Ascending aorta (tissue), 2 donors: ENCODE data around the gene EDIL3. TPM values are rescaled to one million over a fixed set of nuclear protein-coding genes. Genes with fewer than 3 reads are reported as not detected.

ENCODE experiments used
- DNase-seq, 2 donors: peaks; one replicate each; pipeline ENCODE4 v3.0.0-alpha.2; 2019; ENCODE audit warnings: low spot score in 2 of 2
- H3K27ac ChIP-seq, 2 donors: fragments of 200-600 bp; sonication (generic); one replicate each; pipeline ENCODE4 v1.5.1; 2016 to 2017; ENCODE audit warnings: mild to moderate bottlenecking in 1 of 2
- H3K27me3 ChIP-seq: fragments of 200-600 bp; sonication (generic); one replicate; pipeline ENCODE4 v1.5.1; 2017
- H3K36me3 ChIP-seq, 2 donors: fragments of 200-600 bp; sonication (generic); one replicate each; pipeline ENCODE4 v1.5.1; 2016
- H3K4me1 ChIP-seq, 2 donors: fragments of 200-600 bp; sonication (generic); one replicate each; pipeline ENCODE4 v1.5.1; 2016 to 2017; ENCODE audit warnings: mild to moderate bottlenecking in 1 of 2
- H3K4me3 ChIP-seq, 2 donors: fragments of 200-600 bp; sonication (generic); one replicate each; pipeline ENCODE4 v1.5.1; 2016 to 2017; ENCODE audit warnings: mild to moderate bottlenecking in 1 of 2
- H3K9me3 ChIP-seq, 2 donors: fragments of 200-600 bp; sonication (generic); one replicate each; pipeline ENCODE4 v1.5.1; 2016
- intact Hi-C: fragments of 100-400 bp; cut with DNase I; formaldehyde crosslinking; loops from one replicate; pipeline ENCODE4 v1.15.1; 2023
- total RNA-seq: library from RNA; depleted of rRNA; stranded (reverse); fragments of >200 nt; gene quantifications from one replicate; pipeline ENCODE4 v1.1.0, GENCODE V29; 2016
- TF ChIP-seq, protein P1 (sequence below), 3 experiments: fragments of 200-600 bp in 2 of 3; fragments of 450-650 bp in 1 of 3; sonication (generic) in 2 of 3; IDR thresholded peaks; one replicate each; pipeline ENCODE4 v1.5.1; 2016 to 2019; ENCODE audit warnings: antibody characterized with exemption in 3 of 3, mild to moderate bottlenecking in 1 of 3, moderate library complexity in 1 of 3

EDIL3 gene
- total RNA-seq, 1 donor from 2014 or later = 68.1 TPM

GRCh38 chr5:84376346-84376745, 8.3 kb downstream of the EDIL3 start:
- no peak for DNase-seq
- Histone ChIP-seq H3K9me3 (no peaks in the 10 kb centered on the region), H3K4me3 (no peak overlapping the region), H3K27me3 (no peaks in the 10 kb centered on the region), H3K27ac (no peak overlapping the region), H3K4me1 (peaks cover 0 to 20% of the 10 kb centered on the region in 2 donors), H3K36me3 (no peaks in the 10 kb centered on the region)
- TF ChIP-seq, protein P1, sequence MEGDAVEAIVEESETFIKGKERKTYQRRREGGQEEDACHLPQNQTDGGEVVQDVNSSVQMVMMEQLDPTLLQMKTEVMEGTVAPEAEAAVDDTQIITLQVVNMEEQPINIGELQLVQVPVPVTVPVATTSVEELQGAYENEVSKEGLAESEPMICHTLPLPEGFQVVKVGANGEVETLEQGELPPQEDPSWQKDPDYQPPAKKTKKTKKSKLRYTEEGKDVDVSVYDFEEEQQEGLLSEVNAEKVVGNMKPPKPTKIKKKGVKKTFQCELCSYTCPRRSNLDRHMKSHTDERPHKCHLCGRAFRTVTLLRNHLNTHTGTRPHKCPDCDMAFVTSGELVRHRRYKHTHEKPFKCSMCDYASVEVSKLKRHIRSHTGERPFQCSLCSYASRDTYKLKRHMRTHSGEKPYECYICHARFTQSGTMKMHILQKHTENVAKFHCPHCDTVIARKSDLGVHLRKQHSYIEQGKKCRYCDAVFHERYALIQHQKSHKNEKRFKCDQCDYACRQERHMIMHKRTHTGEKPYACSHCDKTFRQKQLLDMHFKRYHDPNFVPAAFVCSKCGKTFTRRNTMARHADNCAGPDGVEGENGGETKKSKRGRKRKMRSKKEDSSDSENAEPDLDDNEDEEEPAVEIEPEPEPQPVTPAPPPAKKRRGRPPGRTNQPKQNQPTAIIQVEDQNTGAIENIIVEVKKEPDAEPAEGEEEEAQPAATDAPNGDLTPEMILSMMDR (IDR thresholded peaks at IDR 0.05) = no peak
- intact Hi-C loops = no loop called here

- no peak for DNase-seq
- TF ChIP-seq, protein P1 (IDR thresholded peaks at IDR 0.05) = no peak
- peaks cover 0 to 16% of the 10 kb centered on the region in 2 donors for H3K4me1 ChIP-seq
- no peak overlapping the region for H3K4me3 ChIP-seq
- H3K36me3 ChIP-seq = no peaks in the 10 kb centered on the region
- intact Hi-C loops = no loop called here
- H3K9me3 ChIP-seq = no peaks in the 10 kb centered on the region
- H3K27me3 ChIP-seq = no peaks in the 10 kb centered on the region
- H3K27ac ChIP-seq = no peak overlapping the region
Observed at GRCh38 chr5:84374568-84374967, 10.1 kb downstream of the EDIL3 start.

GRCh38 chr5:84373506-84373905, 11.2 kb downstream of the EDIL3 start:
- H3K4me3 ChIP-seq = no peak overlapping the region
- H3K4me1 ChIP-seq = peaks cover 0 to 12% of the 10 kb centered on the region in 2 donors
- H3K9me3 ChIP-seq = no peaks in the 10 kb centered on the region
- TF ChIP-seq, protein P1 (IDR thresholded peaks at IDR 0.05) = no peak
- intact Hi-C loops = no loop called here
- H3K36me3 ChIP-seq = no peaks in the 10 kb centered on the region
- DNase-seq = no peak
- H3K27me3 ChIP-seq = no peaks in the 10 kb centered on the region
- H3K27ac ChIP-seq = no peak overlapping the region

DNA sequence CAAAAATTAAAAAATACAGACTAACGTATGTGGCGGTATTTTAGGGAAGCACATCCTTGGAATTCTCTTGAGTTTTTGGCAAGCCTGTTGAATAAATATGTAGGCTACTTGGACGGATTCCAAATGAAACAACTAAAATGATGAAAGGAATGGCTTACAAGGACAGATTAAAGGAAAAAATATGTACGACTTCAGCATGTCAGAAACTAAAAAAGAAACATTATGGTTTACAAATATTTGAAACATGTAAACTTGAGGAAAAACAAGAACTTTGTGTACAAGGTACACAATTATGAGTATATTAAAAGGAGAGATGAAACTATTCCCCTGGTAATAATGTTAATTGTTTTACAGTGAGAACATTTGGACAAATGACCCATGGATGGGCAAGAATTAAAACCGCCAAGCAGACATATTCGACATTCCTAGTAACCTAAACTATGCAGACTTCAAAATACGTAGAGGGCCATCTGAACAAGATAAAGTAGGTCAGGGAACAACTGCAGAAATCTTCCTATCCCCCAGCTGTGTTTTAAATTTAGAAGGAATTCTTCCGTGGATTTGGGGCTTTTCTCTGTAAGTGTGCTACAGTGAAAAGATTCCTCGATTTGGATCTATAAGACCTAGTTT, 12.5 kb downstream of the EDIL3 start:
- intact Hi-C loops = no loop called here
- H3K9me3 ChIP-seq = no peaks in the 10 kb centered on the region
- H3K36me3 ChIP-seq = no peaks in the 10 kb centered on the region
- H3K27me3 ChIP-seq = no peaks in the 10 kb centered on the region
- H3K27ac ChIP-seq = no peak overlapping the region
- H3K4me3 ChIP-seq = no peak overlapping the region
- TF ChIP-seq, protein P1 (IDR thresholded peaks at IDR 0.05) = no peak
- H3K4me1 ChIP-seq = peaks cover 0 to 9% of the 10 kb centered on the region in 2 donors
- no peak for DNase-seq

DNA sequence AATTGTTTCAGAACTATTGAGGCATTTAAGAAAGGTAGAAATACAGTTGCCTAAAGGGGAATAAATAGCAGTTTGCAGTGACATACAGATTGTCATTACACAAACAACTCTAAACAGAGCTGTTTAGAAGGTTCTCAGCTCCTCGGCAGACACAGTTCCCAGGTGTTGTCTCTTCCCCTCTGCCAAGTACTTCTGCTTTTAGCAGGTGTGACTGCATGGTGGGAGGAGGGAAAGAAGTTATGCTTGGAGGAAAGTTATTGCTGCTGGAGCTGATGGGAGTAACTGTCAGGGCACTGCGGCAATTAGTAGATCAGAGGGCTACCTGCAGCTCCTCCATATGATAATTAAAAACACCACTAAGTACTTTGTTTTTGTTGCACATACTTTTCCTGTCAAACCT, 14.5 kb downstream of the EDIL3 start:
- TF ChIP-seq, protein P1 (IDR thresholded peaks at IDR 0.05) = no peak
- no peaks in the 10 kb centered on the region for H3K27me3 ChIP-seq
- no peaks in the 10 kb centered on the region for H3K9me3 ChIP-seq
- H3K36me3 ChIP-seq = no peaks in the 10 kb centered on the region
- intact Hi-C loops = no loop called here
- peaks cover 0 to 9% of the 10 kb centered on the region in 2 donors for H3K4me1 ChIP-seq
- H3K27ac ChIP-seq = no peak overlapping the region
- DNase-seq = no peak
- no peak overlapping the region for H3K4me3 ChIP-seq

GRCh38 chr5:84364043-84364442, 20.6 kb downstream of the EDIL3 start:
- intact Hi-C loops = no loop called here
- no peak overlapping the region for H3K4me3 ChIP-seq
- DNase-seq = no peak
- no peaks in the 10 kb centered on the region for H3K27me3 ChIP-seq
- no peak overlapping the region for H3K27ac ChIP-seq
- H3K4me1 ChIP-seq = no peaks in the 10 kb centered on the region
- H3K9me3 ChIP-seq = no peaks in the 10 kb centered on the region
- TF ChIP-seq, protein P1 (IDR thresholded peaks at IDR 0.05) = no peak
- no peaks in the 10 kb centered on the region for H3K36me3 ChIP-seq
